Activated CD4-positive, alpha-beta T cell treated with anti-CD3 and anti-CD28 coated beads, Interleukin-2, amount 50 U/mL, for 24 hours (primary cell): ENCODE results near the gene RNU6-8.

Experiments
- DNase-seq, 2 donors: peaks; one replicate each; pipeline ENCODE4 v3.0.0-alpha.2; 2020; ENCODE audit warnings: low read depth in 1 of 2, low spot score in 1 of 2

The RNU6-8 gene

DNA sequence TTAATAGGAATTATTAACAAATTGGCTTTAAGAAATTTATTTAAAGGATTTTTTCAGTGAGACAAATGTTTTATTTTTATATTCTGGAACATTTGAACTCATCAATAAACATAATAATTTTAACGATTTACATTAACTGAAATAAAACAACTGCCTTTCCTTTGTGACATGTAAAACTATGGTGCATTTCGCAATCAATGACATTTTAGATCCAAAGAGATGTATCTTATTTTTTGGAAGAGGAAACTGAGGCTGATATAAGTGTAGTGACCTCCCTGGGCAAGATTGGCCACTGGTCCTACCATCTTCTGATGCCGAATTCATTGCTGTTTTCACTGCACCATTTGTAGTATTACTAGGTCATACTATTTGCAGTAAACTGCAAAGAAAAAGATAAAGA lies 2.5 kb upstream of the RNU6-8 start:
- no peak for DNase-seq

DNA sequence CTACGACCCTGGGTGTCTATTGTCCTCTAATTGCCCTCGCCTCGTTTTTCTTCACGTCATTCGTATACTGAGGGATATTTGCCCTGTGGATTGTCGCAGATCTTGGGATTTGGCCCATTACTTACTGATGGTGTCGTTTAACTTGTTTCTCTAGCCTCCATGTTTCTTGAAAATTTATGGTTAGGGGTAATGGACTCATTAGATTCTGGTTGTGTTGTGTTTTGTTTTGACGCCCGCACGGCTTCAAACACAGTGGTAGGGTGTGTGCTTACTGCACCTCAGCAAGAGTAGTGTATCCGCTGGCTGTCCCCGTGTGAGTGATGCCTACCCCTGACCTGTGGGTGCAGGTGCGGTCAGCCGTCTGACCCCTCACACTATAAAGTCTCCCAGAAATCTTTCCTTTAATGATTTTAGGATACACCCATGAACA lies 874 bp upstream of the RNU6-8 start:
- DNase-seq, result no peak

DNA sequence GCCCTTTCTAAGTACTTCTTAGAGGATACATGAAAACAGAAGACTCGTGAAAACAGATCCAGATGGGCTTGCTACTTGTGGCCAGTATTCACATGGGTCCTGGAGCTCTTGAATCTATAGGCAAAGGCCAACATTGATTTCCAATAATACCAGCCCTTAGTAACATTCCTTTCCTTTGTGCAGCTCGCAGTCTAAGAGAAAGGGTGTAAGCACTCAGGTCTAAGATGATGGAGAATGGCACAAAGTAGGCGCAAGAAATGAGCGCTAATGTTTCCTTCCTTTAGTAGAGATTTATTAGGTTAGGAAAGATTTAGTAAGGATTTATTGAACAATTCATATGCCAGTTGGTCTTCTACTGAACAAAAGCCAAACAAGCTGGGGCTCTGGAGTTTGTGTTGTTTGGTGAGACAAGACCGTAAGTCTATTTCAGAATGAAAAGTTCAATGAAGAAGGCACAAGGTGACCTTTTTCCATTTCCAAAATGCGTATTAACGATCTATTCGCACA lies 525 bp downstream of the RNU6-8 start:
- no peak for DNase-seq

DNA sequence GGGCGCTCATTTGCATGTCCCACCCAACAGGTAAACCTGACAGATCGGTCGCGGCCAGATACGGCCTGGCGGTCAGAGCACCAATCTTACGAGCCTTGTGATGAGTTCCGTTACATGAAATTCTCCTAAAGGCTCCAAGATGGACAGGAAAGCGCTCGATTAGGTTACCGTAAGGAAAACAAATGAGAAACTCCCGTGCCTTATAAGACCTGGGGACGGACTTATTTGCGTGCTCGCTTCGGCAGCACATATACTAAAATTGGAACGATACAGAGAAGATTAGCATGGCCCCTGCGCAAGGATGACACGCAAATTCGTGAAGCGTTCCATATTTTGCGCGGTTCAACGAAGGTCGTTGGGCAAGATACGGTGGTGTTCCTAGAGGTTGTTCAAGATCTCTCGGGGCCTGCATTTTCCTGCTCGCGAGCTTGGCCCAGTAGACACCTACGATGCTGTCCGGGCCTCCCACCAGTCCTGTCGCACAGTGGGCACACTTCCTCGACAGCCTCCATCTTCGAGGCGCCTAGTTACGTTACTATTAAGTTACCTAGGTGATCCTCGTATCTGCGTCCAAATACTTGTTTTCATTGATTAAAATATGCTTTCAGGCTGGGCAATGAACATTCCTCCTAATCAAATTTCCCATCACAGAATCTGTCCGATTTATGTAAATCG lies 1.1 kb downstream of the RNU6-8 start, which contains the start of gene RNU6-7:
TSS of gene RNU6-7 (plus strand) at position 230 of the 675 bp plus-strand sequence.
- DNase-seq, result peak; percentile 5 to 30

DNA sequence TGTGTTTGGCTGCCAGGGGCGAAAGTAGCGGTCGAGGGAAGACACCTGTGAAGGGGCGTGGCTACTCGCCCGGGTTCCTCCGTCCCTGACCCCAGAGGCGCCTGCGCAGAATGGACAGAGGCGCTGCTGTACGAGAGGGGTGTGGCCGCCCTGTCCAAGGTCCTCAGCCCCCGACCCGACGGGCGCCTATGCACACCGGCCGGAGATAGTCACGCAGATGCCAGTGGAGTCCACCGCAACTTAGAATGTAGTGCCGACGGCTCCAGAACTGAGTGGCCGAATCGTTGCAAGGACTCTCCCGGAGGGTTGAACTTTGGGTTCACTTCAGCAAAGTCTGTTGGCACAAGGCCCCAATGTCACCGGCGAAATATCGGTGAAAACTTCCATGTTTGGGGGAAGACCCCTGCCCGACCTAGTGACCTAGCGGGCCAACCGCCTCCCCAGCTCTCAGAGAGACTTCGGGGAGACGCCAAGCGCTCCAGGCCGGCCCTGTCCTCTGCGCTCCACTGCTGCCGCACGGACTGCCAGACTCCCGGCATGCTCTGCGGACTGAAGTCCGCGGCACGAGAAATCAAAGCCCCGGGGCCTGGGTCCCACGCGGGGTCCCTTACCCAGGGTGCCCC lies 1.8 kb downstream of the RNU6-8 start:
- peak; percentile 49 to 58 for DNase-seq

DNA sequence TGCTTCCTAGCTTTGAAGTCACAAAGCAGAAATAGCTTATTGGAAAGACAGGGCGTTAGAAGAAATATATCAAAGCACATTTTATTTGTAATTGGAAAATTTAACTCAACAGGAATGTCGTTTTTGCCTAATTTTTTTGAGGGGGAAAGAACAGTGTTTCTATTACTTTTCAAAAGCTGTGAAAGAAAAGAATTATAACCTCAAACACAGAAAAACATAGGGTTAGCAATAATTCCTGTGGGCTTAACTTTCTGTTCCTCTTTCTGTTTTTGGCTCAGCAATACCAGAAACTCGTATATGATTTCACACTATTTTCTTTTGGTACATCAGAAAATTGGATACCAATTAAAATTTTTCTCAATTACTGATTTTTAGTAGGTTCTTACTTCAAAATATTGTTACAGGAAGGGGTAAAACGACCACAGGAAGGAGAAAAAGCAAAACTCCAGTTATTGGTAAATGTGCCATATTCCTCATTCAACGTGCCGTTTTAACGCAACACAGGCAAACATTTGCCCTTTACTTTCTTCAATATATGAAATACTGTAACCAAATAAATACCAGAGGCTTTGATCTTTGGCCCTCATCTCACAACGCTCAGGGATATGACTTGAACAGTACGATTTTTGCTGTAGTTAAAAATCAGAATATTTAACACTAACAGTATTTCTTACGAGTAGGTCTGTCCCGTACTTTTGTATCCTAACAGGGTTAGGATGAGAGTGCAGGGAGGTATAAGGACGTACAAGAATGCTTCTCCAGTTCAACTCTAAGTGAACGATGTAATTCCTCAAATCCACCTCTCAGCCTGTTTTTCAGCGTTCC lies 2.5 kb downstream of the RNU6-8 start:
- DNase-seq, result no peak

DNA sequence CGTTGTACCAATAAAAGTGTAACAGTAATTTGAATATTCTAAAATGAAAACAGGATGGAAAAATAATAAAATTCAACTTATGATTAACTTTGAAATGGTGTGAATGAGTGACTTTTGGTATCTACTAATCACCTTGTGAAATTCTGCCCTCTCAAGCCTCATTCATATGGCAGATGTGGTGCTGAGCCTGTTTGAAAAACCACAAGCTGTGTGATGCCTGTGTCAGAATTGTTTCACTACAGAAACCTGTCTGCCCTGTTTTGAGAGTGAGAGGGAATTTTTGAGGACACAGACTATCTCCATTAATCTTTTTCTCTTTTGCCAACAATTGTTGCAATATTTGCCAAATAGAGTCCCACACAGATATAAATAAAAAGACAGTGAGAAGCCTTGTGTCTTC lies 5.2 kb downstream of the RNU6-8 start:
- no peak for DNase-seq

DNA sequence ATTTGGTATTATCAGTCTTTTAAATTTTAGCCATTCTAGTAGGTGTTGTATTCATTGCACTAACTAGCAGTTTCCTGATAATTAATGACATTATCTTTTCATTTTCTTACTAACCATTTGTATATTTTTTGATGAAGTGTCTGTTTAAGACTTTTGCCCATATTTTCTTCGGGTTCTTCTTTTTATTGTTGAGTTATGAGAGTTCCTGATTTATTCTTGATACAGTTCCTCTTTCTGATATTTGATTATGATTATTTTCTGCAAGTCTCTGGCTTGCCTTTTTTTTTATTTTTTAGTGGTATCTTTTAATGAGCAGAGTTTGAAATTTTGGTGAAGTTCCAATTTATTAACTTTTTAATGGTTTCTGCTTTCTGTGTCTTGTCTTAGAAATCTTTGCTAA lies 7.4 kb downstream of the RNU6-8 start:
- DNase-seq, result no peak

DNA sequence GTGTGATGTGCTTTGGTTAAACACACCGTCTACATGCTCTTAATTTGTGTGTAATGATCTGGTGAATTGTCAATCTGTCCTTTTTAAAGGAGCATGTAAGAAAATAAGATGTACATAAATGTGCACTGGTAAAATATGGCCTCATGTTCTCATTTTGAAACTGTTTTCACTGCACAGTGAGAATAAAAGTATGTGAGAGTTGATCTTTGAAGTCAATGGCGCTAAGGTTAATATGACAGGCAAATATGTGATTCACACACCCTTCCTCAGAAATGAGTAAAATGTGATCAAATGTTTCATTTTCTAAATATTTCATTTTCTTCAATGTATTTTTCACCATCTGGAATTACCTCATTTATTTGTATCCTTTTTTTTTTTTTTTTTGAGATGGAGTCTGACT lies 9.5 kb downstream of the RNU6-8 start:
- no peak for DNase-seq

DNA sequence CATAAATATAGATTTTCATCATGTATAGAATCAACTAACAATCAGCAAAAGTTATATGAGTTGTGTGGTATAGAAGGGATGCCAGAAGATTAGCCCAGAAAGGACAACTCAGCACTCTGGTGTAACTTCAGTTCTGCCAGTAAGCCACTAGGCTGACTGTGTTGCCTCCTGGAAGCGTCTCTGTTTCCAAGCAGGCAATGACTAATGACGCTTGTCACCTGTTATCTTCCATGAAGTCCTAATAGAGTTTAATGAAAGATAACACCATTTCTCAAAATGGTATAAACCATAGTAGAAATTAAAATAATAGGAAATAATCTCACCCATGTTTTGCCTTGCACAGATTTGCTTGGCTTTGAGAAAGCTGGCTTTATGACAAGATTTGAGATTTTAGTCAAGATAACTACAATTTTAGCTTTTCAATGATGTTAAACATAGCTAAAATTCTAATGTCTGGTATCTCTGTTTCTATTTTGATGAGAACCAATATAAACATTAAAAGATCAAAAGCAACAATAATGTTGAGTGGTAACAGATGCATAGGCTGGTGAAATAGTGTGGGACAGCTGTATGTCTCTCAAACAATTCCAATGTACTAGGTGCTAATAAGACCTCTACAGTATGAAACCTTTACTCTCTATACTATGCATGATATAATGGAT lies 10.2 kb downstream of the RNU6-8 start:
- DNase-seq, result no peak

DNA sequence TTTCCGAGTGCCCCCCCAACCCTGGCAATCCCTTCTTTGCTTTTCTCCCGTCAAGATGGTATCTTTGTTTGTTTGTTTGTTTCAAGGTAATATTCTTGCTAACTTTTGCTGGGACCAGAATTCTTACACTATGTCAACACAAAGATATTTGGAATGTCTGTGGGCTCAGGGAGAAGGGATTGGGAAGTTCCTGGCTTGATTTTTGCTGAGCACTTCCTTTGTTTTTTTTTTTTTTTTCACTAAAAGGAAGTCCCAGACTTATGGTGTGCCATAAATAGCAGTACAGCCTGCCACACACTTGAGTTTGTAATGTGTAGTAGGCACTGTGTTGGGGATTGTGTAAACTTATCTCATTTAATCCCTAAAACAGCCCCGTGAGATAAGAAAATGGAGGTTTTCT lies 12.4 kb downstream of the RNU6-8 start:
- no peak for DNase-seq

DNA sequence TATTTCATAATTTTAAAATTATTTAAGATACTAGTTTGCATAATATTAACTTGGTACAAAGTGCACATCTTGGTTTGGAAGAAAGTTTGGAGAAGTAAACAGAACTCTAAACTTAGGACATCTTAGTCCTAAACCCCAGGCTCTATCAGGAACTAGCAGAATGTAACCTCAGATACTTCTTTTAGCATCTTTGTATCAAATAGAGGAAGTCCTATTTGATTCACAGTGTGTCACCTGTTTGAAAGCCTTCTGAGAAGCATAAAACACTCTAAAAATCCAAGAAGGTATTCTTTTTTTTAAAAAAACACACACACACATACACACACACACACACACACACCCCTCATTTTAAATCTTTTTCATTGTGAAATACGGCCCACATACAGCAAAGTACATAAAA lies 13.3 kb downstream of the RNU6-8 start:
- no peak for DNase-seq

DNA sequence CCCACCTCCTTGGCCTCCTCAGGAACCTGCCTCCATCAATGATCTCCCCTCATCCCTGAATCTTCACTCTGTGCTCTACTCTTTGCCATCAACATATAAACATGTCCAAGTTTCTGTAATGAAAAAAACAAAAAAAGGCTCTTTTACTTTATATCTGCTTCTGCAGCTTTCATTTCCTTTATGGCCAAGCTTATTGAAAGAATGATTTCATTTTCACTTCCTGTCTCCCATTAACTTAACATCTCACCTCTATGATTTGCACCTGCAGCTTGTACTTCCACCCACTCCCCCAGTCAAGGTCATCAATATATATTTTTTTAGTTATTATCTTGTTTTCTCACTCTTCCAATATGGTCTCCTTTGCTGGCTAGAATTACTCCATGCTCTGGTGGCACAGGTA lies 16.8 kb downstream of the RNU6-8 start:
- no peak for DNase-seq

DNA sequence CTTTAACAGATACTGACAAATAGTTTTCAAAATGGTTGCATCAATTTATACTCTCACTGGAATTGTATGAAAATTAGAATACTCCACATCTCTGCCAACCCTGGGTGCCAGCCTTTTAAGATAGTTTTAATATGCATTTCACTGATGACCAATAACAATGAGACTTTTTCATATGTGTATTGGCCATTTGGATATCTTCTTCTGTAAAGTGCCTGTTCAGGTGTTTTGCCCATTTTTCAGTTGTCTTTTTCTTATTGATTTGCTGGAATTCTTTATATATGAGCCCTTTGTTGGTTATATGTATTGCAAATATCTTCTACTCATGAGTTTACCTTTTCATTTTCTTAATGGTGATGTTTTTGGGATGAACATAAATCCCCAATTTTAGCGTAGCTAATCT lies 18.0 kb downstream of the RNU6-8 start:
- DNase-seq, result no peak

DNA sequence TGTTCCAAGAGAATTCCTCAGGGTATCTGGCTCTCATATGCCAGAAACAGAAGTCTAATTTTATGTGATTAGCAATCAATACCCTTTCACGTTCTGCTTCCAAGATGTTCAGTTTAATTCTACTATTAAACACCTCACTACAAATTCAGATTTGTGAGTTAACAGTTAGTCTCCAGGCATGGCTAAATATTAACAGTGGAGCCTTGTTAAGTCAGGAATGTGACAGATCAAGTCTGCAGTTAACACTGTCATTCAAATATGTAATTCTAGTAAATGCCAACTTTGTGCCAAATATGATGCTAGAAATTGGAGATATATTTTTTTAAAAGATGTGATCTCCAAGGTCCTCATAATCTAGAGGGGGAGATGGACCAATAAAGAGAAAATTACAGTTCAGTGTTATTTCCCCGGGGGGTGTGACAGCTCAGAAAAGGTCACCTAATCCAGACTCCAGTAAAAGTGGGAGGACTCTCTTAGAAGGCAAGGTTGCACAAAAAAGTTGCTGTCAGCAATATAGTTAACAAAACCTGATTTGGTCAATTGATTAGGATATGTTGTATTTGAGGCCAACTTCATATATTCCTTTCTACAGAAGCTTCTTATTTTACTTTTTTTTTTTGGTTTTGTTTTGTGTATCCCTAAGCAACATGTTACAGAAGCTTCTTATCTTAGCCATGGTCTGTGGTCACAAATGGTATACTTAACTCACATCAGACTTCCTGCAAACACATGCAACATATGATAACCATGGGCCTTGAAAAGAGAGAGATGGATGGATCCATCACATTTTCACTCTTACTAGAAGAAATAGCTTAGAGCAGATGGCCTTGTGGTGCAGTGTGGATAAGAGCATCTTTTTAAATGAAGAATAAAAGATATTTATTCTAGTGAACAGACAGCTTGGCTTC lies 19.7 kb downstream of the RNU6-8 start:
- DNase-seq, result no peak

DNA sequence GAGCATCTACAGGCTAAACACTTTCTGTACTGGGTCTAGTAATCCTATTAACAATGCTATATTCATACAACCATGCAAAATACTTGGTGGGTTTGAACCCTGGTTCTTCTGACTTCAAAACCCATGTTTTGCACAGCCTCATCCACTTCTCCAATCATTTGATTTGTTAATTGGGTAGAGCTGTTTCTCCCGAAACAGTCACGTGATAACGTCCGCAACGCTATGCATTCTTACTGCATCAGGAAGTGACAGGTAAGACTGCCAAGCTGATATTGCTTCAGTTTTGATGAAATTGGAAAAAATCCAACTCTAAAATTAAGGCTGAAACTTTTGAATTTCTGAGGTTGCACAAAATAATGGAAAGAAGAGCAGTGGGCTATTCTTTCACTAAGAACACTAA lies 31.6 kb downstream of the RNU6-8 start:
- DNase-seq, result no peak

DNA sequence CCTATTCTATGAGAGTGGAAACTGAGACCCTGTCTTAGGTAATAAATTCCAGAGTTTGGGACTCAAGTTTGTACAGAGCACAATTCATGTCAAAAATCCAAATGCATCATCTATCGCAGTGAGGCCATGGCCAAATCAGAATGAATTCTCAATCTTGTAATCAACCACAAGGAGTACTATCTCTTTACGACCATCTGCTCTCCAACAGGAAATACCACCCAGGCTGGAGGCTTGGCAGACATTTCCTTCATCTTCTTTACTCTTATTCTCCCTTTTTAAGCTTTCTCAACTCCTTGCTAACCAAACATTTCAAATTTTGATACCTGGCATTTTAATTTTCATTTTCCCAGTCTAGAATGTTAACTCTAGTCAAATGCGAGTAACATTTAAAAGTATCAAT lies 33.9 kb downstream of the RNU6-8 start:
- DNase-seq, result no peak

DNA sequence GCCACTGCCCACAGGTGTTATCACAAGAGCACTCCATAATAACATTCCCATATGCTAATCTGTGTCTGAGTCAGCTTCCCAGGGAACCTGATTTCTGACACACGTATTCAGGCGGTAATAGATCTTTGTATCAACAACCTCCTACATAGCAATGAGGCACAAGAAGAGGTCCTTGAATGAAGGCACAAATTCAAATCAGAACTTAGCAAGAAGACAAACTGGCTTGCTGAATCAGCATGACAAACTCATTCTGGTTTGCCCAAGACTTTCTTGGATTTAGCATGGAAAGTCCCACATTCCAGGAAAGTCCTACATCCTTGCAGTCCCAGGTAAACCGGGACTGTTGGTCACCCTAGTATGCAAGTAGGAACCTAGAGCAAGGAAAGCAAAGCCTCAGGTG lies 35.2 kb downstream of the RNU6-8 start:
- no peak for DNase-seq

DNA sequence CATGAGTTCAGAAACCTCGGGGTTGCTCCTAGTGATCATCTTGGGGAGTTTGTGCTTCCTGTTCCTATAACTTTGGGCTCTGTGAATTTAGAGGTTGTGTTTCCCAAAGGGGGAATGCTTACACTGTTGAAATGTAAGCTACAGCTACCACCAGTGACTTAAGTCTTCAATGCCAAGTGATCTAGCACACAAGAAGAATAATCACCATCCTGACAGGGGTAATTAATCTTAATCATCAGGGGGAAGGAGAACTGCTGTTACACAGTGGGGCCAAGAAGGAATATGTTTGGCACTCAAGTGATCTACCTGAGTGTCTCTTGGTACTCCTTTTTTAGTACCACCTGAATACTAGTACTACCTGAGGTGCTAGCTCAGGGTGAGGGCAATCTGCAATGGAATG lies 36.1 kb downstream of the RNU6-8 start:
- no peak for DNase-seq

DNA sequence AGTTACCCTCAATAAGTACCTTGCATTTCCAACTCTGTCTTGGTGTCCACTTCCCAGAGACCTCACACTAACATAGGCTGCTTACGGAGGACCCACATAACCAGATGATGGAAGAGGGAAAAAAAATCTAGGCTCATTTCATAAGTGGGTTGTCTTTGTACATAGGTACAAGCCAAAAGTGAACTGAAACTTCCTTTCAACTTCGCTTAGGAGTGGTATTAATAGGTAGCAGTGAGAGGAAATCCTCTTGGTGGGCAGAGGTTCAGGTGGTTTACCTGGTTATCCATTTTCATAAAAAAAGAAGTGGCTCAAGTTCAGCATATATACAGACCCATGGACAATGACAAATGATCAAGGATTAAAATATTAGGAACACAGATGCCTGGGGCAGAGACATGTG lies 37.0 kb downstream of the RNU6-8 start:
- no peak for DNase-seq
